OCI-LY7 (cell line): ENCODE data around the gene OGFRL1.

Experiments
- CTCF ChIP-seq: fragments of 200-600 bp; sonication (generic); conservative IDR thresholded peaks from 2 replicates; pipeline ENCODE4 v1.5.1; 2014; ENCODE audit warnings: mild to moderate bottlenecking, antibody characterized with exemption, low read length, moderate library complexity, mixed read lengths
- EZH2phosphoT487 ChIP-seq: fragments of 200-600 bp; sonication (generic); IDR thresholded peaks from 2 replicates; pipeline ENCODE4 v1.6.1; 2018; ENCODE audit warnings: low read depth, borderline replicate concordance, mild to moderate bottlenecking, mixed run types, antibody characterized with exemption, low read length, moderate library complexity, mixed read lengths

- no peak for TF ChIP-seq CTCF
- TF ChIP-seq EZH2phosphoT487: no peak
Measured at GRCh38 chr6:71334768-71335167, 46.2 kb downstream of the OGFRL1 start.
